Lower leg skin (tissue), 3 donors: ENCODE results near the gene SNN.

Experiments
- CTCF ChIP-seq, 3 donors: fragments of 450-650 bp; IDR thresholded peaks; one replicate each; pipeline ENCODE4 v1.5.1; 2016; ENCODE audit warnings: antibody characterized with exemption in 3 of 3, mild to moderate bottlenecking in 3 of 3, moderate library complexity in 2 of 3
- POLR2A ChIP-seq, 2 donors: fragments of 450-650 bp; IDR thresholded peaks; one replicate each; pipeline ENCODE4 v1.6.1; 2016 to 2017; ENCODE audit warnings: antibody characterized with exemption in 2 of 2, mild to moderate bottlenecking in 1 of 2, moderate library complexity in 1 of 2

- TF ChIP-seq POLR2A (IDR thresholded peaks at IDR 0.05) (no peak), CTCF (IDR thresholded peaks at IDR 0.05) (no peak)
These were observed 38.0 kb downstream of the SNN start for GRCh38 chr16:11706180-11706742.
